GM21576 (cell line): ENCODE results near the gene POLG.

Experiments
- ATAC-seq: cut with Tn5 transposase; IDR thresholded peaks from one replicate; pipeline ENCODE4 v1.9.1; 2021; ENCODE audit warnings: mild to moderate bottlenecking, moderate library complexity; ENCODE audit not compliant: unreplicated experiment

POLG gene

DNA sequence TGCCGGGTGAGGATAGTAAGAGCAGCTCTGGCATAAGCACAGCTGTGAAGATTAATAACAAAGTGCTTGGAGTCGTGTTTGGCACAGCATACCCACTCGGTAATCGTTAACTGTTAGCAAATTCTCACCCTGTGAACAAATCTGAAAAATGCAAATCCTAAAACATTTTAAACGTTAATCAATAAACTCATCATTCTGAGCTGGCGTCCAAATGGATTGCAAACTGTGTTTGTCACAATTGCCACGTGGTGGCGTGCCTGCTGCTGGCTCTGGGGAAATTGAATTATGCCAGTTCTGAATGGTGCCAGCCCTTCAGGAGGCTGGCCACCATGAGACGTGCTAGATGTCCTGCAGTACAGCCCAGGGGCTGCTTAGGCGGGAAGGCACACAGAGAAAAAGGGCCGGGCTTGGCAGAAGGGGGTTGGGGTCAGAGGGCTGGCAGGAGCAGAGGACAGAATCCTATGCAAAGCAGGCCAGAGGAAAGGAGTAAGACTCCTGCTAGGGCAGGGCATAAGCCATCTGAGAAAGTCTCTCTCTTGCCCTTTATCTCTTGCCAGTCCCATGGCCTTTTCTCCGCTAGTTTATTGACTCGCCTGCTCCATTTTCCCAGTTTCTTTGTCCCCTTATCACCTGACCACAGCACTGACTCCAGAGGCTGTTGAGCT, 22.1 kb upstream of the POLG start:
- ATAC-seq: no peak

DNA sequence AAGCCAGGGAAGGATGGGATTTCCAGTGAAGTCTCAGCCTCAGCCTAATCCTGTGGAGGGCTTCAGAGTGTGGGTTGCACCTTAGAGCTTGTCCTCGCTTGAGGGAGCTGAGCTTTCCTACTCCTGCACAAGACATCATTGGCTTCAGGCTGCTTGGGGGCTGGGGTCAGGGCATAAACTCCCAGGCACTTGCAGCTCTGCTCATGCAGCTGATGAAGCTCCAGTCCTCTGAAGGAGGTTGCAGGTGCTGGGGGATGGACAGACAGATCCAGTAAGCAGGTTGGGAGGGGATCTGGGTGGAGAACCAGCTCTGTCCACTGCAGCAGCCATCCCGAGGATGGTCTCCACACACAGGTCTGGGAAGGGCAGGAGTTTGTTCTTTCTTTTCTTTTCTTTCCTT, 19.4 kb upstream of the POLG start:
- ATAC-seq: no peak

DNA sequence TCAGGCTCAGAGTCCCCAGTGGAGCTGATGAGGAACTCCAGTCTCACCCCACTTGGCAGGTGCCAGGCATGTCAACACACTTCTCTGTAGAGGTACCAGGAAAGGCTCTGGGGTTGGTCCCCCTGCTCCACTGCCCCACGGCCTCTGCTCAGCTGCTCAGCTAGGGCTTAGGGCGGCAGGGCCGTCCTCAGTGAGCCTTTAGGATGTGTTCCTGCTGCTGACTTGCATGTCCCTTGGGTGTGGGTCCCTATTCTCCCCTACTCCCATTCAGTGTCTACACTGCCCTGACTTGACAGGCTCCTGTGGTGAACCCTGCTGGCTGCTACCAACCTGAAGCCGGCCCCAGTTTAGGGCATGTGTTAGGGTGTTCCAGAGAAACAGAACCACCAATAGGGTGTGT, 17.9 kb upstream of the POLG start:
- ATAC-seq: no peak

DNA sequence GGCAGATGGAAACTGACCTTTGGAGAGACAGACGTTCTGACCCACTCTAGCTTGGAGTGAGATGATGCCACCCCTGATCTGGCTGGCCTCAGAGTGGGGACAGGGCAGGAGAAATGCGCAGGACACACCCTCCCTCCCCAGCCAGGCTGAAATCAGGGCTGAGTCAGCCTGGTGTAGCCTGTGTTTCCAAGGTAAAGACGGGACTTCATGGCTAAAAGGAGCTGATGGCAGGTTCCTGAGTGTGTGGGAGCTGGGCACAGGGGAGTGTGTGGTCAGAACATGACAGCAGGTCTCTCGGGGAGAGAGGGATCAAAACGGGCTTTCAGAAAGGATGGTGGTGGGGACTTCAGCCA, 14.6 kb upstream of the POLG start:
- ATAC-seq: no peak

DNA sequence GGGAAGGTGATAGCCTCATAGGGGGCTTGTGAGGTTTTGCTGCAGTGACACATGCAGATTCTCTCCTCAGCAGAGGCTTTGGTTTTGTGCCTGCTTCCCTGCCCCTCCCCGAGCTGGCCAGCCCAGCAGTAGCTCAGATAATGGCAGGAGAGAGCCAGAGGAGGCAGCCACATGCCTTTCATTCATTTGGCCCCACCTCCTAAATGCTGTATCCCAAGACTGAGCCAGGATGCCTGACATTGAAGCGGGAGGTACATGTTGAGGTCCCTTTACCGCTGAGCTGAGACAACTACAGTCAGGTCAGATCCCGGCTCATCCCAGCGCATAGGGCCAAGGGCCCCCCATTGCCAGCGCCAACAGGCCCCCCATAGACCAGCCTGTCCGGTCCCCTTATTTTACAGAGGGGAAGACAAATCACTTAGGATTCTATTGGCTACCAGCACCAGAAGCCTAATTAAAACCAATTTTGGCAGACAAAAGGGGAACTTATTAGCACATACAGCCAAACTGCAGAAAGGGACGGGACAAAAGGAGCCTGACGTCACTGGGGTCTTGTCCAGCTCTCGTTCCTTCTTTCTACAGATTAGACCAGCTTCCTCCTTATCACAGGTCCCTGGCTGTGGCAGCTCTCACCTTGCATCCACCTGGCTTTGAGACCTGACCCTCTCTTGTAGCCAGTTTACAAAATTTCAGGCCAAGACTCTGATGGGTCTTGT, 12.1 kb upstream of the POLG start:
- no peak for ATAC-seq

DNA sequence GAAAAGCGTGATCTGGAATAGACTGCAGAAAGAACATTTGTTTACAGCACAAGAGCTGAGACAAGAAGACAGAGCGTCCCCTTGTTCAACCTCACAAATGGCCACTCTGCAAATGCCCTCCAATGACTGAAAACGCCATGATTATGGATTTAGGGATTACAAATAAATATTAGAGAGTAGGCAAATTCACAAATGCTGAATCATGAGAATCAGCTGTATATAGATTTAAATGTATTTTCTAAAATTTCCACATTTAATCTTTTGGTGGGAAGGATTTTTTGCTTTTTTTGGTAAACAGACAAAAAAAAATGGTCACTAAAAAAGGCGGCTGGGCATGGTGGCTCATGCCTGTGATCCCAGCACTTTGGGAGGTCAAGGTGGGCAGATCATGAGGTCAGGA, 10.6 kb upstream of the POLG start:
- no peak for ATAC-seq

DNA sequence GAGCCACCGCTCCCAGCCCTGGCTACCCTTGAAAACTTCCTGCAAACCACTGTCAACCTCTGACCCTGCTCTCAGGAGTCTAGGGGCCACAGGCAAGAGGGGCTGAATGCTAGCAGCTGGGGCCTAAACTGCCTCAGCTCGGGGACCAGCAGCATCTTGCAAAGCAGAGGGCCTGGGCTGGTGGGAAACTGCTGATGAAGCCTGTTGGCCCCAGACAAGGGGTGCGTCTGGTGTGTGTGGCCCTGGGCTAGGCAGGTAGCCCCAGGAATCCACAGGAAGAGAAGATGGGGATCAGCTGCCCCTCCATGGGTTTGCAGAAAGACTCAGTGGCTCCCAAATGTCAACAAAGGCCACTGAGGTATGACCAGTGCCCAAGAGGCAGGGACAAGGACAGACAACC, 8.2 kb upstream of the POLG start:
- no peak for ATAC-seq

DNA sequence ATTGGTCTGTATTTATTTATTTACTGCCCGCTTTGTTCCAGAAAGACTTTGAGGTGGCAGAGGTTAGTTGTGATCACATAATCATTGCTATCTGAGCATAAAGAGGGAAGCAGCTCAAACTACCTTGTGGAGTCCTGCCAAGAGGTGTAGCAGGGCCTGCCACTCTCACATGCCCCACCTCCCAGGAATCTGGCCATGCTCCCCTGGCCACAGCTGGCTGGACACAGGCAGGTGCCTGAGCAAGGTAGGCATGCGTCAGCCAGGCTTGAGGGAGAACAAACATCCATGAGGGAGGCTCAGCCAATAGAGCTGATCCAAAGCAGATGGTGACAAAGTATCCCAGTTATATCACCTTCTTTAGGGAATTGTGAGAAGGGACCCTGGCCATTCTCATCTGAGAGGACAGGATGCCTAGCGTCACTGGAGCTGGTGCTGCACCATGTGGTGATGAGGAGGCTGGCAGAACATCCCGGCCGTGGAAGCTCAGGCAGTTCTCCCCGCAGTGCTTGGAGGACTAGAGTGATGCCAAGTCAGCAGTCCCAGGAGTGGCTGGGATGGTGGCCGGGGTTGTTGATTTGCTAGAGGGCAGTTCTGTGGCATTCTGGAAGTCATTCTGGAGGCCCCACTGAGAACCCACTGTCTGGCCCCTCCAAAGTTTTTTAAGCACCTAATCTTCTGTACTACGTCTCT, 6.8 kb upstream of the POLG start:
- no peak for ATAC-seq

DNA sequence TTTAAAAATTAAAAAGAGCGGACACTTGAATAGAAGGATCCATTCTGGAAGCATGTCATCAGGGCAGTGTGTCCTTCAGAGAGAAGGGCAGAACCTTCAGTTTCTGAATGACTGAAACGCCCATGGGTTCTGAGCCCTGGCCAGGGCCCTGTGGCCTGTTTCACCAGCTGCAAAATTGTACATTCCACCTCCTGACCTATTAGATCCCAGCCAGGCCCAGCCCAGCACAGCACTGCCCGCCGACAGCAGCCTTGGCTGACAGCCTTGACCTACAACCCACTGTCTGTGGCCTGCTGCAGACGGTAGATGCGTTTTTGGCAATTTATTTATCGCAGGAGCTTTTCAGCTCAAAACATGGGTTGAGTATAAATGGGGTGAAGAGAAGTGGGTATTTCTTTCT, 5.9 kb upstream of the POLG start:
- ATAC-seq: no peak

DNA sequence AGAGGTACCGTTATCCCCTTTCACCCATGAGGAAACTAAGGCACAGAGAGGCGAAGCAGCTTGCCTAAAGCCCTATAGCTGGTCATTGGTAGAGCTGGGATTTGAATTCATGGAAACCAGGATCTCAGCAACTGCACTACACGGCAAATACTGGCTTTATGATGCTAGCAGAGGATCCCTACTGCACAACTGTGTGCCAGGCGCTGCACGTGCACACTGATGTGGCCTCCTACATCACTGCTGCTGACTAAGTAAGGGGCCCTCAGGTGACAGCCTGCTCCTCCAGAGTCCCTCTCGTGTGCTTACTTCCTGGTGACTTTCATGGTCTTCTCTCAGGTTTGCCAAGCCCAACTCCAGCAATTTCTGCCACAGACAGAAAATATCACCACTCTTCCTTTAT, 3.4 kb upstream of the POLG start:
- ATAC-seq: no peak

DNA sequence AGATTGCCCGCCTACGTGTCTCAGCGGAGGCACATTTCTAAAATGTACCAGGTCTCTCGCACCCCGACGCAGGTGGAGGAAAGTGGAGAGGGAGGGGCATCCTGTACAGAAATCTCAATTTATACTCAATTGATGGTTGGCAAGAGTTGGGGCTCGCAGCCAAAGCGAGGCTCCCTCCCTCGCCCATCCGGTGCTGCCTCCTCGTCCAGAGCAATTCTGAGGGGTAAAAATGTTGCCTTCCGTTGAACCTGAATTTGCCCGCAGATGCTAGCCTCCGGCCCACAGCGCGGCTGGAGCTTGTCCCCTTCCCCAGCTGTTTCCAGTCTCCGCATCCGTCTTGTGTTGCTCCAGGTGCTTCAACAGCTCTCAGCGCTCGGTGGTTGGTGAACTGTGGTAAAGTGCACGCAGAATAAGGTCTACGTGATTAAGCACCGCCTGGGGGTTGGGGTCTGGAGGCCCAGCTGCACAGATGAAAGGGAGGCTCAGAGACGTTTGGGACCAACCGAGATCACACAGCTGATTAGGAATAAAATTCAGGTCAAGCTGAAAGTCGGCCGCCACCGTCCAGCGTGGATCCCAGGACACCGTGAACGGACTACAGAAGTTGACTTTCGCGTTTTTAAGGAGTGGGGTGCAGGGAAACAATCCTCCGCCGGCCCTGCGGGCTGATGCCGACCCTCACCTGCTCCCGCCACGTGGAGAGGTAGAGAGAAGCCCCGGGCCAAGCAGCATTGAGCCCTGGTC, 846 bp upstream of the POLG start:
- ATAC-seq: peak; percentile 13

DNA sequence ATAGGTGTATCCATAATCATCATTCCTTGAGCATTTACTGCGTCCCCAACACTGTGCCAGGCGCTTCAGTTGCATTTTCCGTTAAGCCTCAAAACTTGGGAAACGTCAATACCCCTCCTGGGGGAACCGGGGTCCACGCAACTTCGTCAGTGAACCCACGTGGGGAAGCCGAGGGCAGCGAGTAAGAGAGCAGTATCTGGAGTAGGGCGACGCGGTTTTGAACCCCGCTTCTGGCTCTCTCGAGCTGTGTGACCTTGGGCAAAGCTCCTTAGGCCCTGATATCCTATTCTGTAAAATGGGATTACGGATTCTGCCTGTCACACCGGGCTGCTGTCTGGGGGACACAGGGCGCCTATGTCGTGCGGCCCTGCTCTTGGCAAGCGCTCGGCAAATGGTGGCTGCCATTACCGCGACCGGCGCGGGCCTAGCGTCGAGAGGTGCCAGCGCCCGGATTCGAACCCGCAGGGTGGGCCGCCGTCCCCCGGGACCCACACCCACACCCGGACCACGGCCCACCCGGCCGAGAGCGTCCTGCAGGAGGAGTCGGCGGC, 590 bp downstream of the POLG start:
- no peak for ATAC-seq

DNA sequence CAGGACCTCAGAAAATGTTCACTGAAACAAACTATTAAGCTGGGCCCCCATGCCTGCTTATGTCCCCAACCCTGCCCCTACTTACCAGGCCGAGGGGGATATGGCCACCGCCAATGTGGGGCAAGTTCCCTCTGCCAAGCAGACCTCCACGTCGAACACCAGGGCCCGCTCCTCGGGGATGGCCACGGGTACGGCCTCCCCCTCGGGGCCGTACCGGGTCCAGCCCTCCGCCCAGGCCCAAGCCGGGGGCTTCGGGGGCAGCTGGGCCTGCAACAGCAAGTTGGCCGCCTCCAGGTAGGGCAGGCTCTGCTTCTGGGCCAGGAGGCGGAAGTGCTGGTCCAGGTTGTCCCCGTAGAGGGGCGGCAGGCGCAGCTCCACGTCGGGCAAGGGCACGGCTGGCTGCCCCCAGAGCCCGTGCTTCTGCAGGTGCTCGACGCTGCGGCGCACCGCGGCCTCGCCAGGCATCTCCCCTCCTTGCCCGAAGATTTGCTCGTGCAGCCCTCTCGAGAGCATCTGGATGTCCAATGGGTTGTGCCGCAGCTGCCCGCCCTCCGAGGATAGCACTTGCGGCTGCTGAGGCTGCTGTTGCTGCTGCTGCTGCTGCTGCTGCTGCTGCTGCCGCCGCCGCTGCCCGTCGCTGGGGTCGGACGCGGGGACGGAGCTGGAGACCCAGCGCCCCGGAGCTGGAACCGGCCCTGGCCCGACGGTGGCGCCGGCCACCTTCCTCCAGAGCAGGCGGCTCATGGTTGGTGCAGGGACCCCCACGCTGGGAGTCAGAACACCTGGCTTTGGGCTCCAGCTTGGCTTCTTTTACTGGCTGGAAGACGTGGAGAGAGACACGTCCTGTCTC, 1.4 kb downstream of the POLG start:
- no peak for ATAC-seq

DNA sequence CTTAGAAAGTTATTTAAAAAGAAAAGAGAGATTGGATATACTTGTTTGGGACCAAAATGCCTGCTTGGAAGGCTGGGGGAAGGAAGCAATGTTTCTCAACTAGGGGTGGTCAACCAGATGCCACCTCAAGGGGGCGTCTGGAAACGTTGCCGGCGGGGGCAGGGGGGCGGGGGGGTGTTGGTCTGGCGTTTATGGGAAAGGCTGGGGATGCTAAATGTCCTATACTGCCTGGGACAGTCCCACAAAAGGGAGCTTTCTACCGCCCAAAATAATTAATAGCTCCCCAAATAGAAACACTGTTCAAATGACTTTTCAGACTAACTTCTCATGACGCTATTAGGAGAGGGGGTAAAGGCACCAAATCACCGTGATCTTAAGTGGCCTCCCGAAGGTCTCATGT, 2.2 kb downstream of the POLG start:
- no peak for ATAC-seq

DNA sequence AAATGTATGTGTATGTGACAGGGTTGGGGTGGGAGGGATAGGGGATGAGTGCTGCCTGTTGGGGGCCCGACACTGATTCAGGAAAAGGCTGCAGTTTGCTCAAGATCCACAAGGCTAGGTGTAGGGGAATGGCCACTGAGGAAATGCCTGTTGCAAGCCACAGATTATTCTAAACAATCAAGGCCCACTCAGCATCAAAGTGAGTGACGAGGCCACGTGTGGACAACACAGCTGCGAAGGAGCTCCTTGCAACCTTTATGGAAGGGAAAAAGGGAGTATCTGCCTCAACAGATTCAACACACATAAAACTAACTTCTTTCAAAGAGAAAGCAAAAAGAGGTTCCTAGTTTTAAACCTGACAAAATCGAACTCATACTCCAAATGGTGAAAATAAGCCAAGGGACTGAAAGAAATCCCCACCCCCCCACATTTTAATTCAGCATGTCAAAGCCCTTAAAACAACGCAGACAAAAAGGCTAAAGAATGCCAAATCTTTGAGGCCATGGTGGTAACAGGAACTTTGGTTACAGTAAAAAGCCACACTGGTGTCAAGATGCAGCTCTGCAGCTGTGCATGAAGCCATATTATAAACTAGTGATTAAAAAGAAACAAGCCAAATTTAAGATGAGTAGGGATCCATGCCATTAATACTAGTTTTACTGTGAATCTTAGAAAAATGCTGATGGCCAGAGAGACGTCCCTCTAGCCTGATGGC, 3.6 kb downstream of the POLG start:
- ATAC-seq: no peak

DNA sequence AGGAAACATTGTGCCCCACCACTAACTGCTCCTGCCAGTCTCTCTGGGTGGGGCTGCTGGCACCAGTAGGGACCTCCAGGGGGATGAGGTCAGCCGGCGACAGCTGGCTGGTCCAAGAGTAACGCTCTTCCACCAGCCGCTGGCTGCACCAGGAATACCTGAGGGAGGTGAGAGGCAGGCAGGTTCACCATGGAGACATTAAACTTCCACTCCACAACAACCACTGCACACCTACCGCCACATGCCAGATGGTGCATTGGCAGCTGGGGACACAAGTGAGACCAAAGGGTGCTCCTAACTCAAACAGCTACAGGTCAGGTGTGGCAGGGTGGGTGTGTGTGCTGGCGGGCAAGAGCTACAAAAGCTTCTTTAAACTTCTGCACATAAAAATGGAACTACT, 4.5 kb downstream of the POLG start:
- no peak for ATAC-seq

DNA sequence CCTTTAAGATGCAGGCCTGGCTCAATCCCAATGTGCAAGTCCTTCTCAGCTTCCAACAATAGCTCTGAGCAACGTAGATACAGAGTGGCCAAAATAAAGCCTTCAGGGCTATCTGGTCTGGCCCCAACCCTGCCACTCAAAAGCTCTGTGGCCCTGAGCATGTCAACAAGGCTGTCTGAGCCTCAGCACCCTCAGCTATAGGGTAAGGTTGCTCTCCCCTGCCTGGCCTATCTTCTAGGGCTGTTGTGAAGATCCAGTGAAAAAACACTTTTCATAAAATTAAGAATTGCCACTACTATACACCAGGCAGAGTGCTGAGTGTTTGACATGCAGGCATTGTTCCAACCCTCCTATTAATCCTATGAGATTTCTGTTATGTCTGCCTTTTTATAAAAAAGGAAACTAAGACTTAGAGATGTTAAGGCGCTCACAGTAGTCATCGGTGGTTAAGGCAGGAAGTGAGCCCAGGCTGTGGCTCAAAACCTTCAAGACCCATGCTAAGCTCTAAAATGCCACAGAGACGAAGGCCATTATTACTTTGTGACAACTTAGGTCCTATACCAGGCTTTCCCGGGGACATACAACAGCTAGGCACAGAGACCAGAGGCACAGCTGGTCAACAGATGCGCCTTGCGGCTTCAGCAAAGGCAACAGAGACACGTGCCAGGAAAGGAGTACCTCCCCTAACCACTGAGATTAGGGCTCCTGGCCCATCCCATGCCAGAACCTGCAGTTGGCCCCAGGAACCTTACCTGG, 5.1 kb downstream of the POLG start:
- no peak for ATAC-seq

DNA sequence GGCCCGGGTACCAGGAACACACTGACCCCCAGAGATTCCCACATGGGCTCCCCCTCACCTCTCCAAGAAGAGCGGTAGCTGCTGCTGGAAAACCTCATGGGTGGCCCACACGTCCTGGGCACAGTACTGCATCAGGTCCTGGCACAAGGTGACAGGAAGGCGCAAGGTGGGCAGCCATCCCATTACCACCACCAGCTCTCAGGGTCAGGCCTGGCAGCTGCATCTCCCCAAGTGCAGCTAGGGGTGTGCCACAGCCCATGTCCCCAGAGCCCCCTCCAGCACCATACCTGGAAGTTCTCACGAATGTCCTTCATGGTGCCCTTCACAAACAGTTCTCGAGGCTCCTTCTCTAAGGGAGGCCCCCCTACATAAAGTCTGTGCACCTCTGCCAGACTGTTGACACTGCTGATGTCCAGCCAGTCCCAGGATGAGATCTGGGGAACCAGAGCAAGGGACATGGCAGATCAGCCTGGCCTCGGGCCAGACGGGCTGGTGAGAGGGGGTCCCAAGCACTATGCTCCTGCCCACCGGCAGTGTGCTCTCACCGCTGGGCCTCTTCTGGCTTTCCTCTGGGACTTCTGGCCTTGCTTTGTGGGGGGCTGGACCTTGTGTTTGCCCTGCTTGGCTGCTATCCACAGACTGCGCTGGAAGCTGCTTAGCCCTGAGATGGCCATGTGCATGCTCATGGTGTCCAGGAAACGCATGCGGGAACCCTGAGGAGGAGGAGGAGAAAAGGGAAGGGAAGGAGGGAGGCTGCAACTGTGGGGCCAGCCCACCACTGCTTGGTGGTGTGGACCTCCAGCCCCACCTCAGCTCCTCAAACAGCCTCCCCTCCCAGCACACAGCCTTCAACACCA, 6.0 kb downstream of the POLG start:
- no peak for ATAC-seq
